Natural killer cell (primary cell): ENCODE measurements around the gene ADD1. TPM values are rescaled to one million over a fixed set of nuclear protein-coding genes. Genes with fewer than 3 reads are reported as not detected.

Experiments used
- ATAC-seq, 3 donors: fragments of 150-1000 bp in 2 of 3; fragments of 200-7000 bp in 1 of 3; cut with Tn5 transposase; 1 replicate in 1 of 3; 2 replicates in 2 of 3; pipeline ENCODE4 v1.10.0; 2021; ENCODE audit warnings: mild to moderate bottlenecking in 2 of 3, moderate library complexity in 2 of 3
- DNase-seq, 2 donors: peaks; one replicate each; pipeline versions ENCODE4 v3.0.0 to v3.0.0-alpha.2; 2013 to 2021; ENCODE audit warnings: mixed read lengths in 1 of 2
- H3K27ac ChIP-seq: one replicate; pipeline ENCODE4 v1.5.1; 2013; ENCODE audit warnings: mild to moderate bottlenecking, low read length
- H3K27me3 ChIP-seq: one replicate; pipeline ENCODE4 v1.6.1; 2013; ENCODE audit warnings: low read length; ENCODE audit not compliant: control insufficient read depth, insufficient read depth
- H3K36me3 ChIP-seq: one replicate; pipeline ENCODE4 v1.6.1; 2013; ENCODE audit warnings: low read length; ENCODE audit not compliant: control insufficient read depth, insufficient read depth
- H3K4me1 ChIP-seq: one replicate; pipeline ENCODE4 v1.6.1; 2013; ENCODE audit warnings: low read length; ENCODE audit not compliant: control insufficient read depth, insufficient read depth
- H3K4me3 ChIP-seq: one replicate; pipeline ENCODE4 v1.5.1; 2013; ENCODE audit warnings: low read length
- H3K9me3 ChIP-seq: one replicate; pipeline ENCODE4 v1.6.1; 2013; ENCODE audit warnings: low read length; ENCODE audit not compliant: control insufficient read depth, insufficient read depth
- H3K27ac Mint-ChIP-seq, 2 donors: one replicate each; pipeline ENCODE4 v1.8.0; 2022; ENCODE audit warnings: mild to moderate bottlenecking in 2 of 2, mixed read lengths in 2 of 2, moderate library complexity in 1 of 2
- H3K27me3 Mint-ChIP-seq, 2 donors: one replicate each; pipeline ENCODE4 v1.8.0; 2022; ENCODE audit warnings: low read depth in 2 of 2, mixed read lengths in 2 of 2
- H3K36me3 Mint-ChIP-seq: one replicate; pipeline ENCODE4 v1.8.0; 2022; ENCODE audit warnings: mixed read lengths
- H3K4me1 Mint-ChIP-seq, 2 donors: one replicate each; pipeline ENCODE4 v1.8.0; 2022; ENCODE audit warnings: mixed read lengths in 2 of 2
- H3K4me3 Mint-ChIP-seq: one replicate; pipeline ENCODE4 v1.8.0; 2022; ENCODE audit warnings: mild to moderate bottlenecking, moderate library complexity, mixed read lengths
- H3K9me3 Mint-ChIP-seq, 2 donors: one replicate each; pipeline ENCODE4 v1.8.0; 2022; ENCODE audit warnings: mixed read lengths in 2 of 2
- WGBS: methylation state at CpG from one replicate; pipeline ENCODE4 v1.1.7; 2013; ENCODE audit warnings: missing lambda C conversion rate; ENCODE audit not compliant: insufficient coverage; 5-methylcytosine and 5-hydroxymethylcytosine counted together
- intact Hi-C: fragments of 100-400 bp; cut with micrococcal nuclease; formaldehyde crosslinking; loops from one replicate; pipeline ENCODE4 v1.14.2; 2022
- total RNA-seq, 4 donors: library from RNA; stranded (reverse); fragments of 120-200 nt in 1 of 4; gene quantifications; one replicate each; pipeline versions ENCODE4 v1.2.3 to v1.2.4, GENCODE V29; 2013 to 2022
- TF ChIP-seq, protein P1 (sequence below): fragments of 200-600 bp; IDR thresholded peaks from one replicate; pipeline ENCODE4 v1.8.0; 2022; ENCODE audit warnings: antibody characterized with exemption

ADD1 gene
- total RNA-seq, 3 donors from 2014 or later (not counting 1 experiment from before 2014, with no cell fraction given), result 383 to 465 (median 452) TPM

DNA sequence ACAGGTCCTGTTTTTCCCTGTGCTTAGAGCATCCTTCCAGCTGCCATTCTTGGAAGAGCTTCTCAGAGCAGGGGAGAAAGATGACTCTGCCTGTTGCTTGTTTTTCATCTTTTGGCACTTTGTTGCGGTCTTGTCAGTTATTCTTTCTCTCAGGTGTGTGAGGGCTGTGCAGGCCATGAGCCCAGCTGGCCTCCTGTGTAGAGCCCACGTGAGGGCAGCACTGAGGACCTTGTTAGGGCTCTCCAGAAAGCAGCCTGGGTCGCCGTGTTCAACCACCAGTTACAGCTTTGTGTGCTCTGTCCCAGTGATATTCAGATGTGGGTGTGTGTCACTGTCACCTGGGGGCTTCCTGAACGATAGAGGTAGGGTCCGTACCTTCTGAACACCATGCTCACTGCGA lies 66.8 kb downstream of the ADD1 start:
- intact Hi-C loops, result no loop called here
- Histone ChIP-seq H3K27me3 (no peaks in the 10 kb centered on the region), H3K36me3 (peaks cover 80% of the 10 kb centered on the region), H3K27ac (no peak overlapping the region), H3K4me3 (no peak overlapping the region), H3K9me3 (no peaks in the 10 kb centered on the region), H3K4me1 (peaks cover 29% of the 10 kb centered on the region)
- DNase-seq (no peak), ATAC-seq (no peak)
- H3K9me3 Mint-ChIP-seq, result no peaks in the 10 kb centered on the region
- H3K4me1 Mint-ChIP-seq, result peaks cover 27 to 33% of the 10 kb centered on the region in 2 donors
- H3K27ac Mint-ChIP-seq, result peak overlapping the region in 1 of 2 donors; percentile 38
- H3K36me3 Mint-ChIP-seq, result peaks cover 10% of the 10 kb centered on the region
- TF ChIP-seq, protein P1, sequence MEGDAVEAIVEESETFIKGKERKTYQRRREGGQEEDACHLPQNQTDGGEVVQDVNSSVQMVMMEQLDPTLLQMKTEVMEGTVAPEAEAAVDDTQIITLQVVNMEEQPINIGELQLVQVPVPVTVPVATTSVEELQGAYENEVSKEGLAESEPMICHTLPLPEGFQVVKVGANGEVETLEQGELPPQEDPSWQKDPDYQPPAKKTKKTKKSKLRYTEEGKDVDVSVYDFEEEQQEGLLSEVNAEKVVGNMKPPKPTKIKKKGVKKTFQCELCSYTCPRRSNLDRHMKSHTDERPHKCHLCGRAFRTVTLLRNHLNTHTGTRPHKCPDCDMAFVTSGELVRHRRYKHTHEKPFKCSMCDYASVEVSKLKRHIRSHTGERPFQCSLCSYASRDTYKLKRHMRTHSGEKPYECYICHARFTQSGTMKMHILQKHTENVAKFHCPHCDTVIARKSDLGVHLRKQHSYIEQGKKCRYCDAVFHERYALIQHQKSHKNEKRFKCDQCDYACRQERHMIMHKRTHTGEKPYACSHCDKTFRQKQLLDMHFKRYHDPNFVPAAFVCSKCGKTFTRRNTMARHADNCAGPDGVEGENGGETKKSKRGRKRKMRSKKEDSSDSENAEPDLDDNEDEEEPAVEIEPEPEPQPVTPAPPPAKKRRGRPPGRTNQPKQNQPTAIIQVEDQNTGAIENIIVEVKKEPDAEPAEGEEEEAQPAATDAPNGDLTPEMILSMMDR, result no peak
- no peak overlapping the region for H3K4me3 Mint-ChIP-seq
- no peaks in the 10 kb centered on the region for H3K27me3 Mint-ChIP-seq
- WGBS, result 93% methylated on average over 7 of the region's 7 CpGs

GRCh38 chr4:2911868-2912267 lies 68.2 kb downstream of the ADD1 start:
- H3K36me3 ChIP-seq, result peaks cover 81% of the 10 kb centered on the region
- WGBS, result 93% methylated on average over 3 of the region's 3 CpGs
- Mint-ChIP-seq H3K36me3 (peaks cover 5% of the 10 kb centered on the region), H3K27me3 (no peaks in the 10 kb centered on the region), H3K4me1 (peaks cover 13 to 27% of the 10 kb centered on the region in 2 donors), H3K9me3 (no peaks in the 10 kb centered on the region), H3K4me3 (no peak overlapping the region), H3K27ac (no peak overlapping the region)
- H3K4me3 ChIP-seq, result no peak overlapping the region
- DNase-seq, result no peak
- H3K27ac ChIP-seq, result no peak overlapping the region
- TF ChIP-seq, protein P1, result no peak
- intact Hi-C loops, result no loop called here
- no peaks in the 10 kb centered on the region for H3K9me3 ChIP-seq
- peaks cover 20% of the 10 kb centered on the region for H3K4me1 ChIP-seq
- no peak for ATAC-seq
- no peaks in the 10 kb centered on the region for H3K27me3 ChIP-seq

- Mint-ChIP-seq H3K27me3 (no peaks in the 10 kb centered on the region), H3K27ac (no peak overlapping the region), H3K4me3 (no peak overlapping the region), H3K9me3 (no peaks in the 10 kb centered on the region), H3K4me1 (peaks cover 23 to 31% of the 10 kb centered on the region in 2 donors), H3K36me3 (peaks cover 13% of the 10 kb centered on the region)
- WGBS, result 95% methylated on average over 6 of the region's 6 CpGs
- H3K9me3 ChIP-seq, result no peaks in the 10 kb centered on the region
- TF ChIP-seq, protein P1, result no peak
- no peak for ATAC-seq
- no peak overlapping the region for H3K27ac ChIP-seq
- H3K4me1 ChIP-seq, result peaks cover 15% of the 10 kb centered on the region
- no peaks in the 10 kb centered on the region for H3K27me3 ChIP-seq
- intact Hi-C loops, result no loop called here
- H3K36me3 ChIP-seq, result peaks cover 69% of the 10 kb centered on the region
- no peak overlapping the region for H3K4me3 ChIP-seq
- no peak for DNase-seq
Observed at GRCh38 chr4:2913168-2913567, 69.5 kb downstream of the ADD1 start.
